ENCODE measurements around the gene MYBPHL. TPM values are rescaled to one million over a fixed set of nuclear protein-coding genes. Genes with fewer than 3 reads are reported as not detected.

MYBPHL gene
- total RNA-seq, 1 donor from 2014 or later: not detected

- no peak for DNase-seq (ENCODE audit: low read depth)
- no peak overlapping the region for H3K4me3 ChIP-seq (ENCODE audit: low read depth, low read length)
- TF ChIP-seq, protein P1, sequence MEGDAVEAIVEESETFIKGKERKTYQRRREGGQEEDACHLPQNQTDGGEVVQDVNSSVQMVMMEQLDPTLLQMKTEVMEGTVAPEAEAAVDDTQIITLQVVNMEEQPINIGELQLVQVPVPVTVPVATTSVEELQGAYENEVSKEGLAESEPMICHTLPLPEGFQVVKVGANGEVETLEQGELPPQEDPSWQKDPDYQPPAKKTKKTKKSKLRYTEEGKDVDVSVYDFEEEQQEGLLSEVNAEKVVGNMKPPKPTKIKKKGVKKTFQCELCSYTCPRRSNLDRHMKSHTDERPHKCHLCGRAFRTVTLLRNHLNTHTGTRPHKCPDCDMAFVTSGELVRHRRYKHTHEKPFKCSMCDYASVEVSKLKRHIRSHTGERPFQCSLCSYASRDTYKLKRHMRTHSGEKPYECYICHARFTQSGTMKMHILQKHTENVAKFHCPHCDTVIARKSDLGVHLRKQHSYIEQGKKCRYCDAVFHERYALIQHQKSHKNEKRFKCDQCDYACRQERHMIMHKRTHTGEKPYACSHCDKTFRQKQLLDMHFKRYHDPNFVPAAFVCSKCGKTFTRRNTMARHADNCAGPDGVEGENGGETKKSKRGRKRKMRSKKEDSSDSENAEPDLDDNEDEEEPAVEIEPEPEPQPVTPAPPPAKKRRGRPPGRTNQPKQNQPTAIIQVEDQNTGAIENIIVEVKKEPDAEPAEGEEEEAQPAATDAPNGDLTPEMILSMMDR (conservative IDR thresholded peaks at IDR 0.05; ENCODE audit: low read depth, low read length): no peak
Observed at GRCh38 chr1:109270623-109271317, 36.0 kb downstream of the MYBPHL start.

GRCh38 chr1:109269981-109270622 lies 36.7 kb downstream of the MYBPHL start:
- no peak overlapping the region for H3K4me3 ChIP-seq (ENCODE audit: low read depth, low read length)
- TF ChIP-seq, protein P1 (conservative IDR thresholded peaks at IDR 0.05; ENCODE audit: low read depth, low read length): no peak
- DNase-seq (ENCODE audit: low read depth): no peak

DNA sequence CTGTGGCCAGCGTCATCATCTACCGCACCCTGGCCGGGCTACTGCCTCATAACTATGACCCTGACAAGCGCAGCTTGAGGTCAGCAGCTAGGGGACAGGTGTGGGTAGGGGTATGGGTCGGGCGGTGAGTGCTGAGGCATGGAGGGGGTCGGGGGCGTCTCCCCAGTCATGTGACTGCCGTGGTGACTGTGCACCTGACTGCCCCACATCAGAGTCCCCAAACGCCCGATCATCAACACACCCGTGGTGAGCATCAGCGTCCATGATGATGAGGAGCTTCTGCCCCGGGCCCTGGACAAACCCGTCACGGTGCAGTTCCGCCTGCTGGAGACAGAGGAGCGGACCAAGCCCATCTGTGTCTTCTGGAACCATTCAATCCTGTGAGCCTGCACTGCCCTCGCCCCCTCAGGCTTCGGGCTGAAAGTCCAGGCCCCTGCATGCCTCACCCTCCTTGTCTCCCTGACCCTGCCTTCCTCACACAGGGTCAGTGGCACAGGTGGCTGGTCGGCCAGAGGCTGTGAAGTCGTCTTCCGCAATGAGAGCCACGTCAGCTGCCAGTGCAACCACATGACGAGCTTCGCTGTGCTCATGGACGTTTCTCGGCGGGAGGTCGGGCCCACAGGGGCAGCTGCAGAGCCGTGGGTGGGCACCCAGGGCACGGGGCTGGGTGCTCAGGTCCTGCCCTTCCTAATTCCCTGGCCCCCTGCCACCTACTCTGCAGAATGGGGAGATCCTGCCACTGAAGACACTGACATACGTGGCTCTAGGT lies 37.4 kb downstream of the MYBPHL start:
- no peak overlapping the region for H3K4me3 ChIP-seq (ENCODE audit: low read depth, low read length)
- TF ChIP-seq, protein P1 (conservative IDR thresholded peaks at IDR 0.05; ENCODE audit: low read depth, low read length): no peak
- no peak for DNase-seq (ENCODE audit: low read depth)

DNA sequence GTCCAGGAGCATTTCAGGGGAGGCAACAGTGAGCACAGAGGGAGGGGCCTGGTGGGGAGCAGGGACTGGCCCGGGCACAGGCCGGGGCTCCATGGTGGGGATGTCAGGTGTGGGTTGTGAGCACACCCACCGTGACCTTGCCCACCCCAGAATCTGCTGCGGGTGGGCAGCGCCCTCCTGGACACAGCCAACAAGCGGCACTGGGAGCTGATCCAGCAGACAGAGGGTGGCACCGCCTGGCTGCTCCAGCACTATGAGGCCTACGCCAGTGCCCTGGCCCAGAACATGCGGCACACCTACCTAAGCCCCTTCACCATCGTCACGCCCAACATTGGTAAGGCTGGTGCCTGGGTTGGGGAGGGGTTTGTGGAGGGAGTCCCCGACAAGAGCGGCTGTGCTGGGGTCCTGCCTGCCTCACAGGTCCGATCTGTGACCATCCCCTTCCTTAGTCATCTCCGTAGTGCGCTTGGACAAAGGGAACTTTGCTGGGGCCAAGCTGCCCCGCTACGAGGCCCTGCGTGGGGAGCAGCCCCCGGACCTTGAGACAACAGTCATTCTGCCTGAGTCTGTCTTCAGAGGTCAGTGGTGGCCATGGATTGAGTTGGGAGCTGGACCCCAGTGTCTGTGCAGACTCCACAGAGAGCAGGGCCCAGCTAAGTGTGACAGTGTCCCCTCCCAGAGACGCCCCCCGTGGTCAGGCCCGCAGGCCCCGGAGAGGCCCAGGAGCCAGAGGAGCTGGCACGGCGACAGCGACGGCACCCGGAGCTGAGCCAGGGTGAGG lies 38.2 kb downstream of the MYBPHL start:
- no peak for DNase-seq (ENCODE audit: low read depth)
- TF ChIP-seq, protein P1 (conservative IDR thresholded peaks at IDR 0.05; ENCODE audit: low read depth, low read length): no peak
- H3K4me3 ChIP-seq (ENCODE audit: low read depth, low read length): no peak overlapping the region

GRCh38 chr1:109267743-109268300 lies 39.0 kb downstream of the MYBPHL start:
- TF ChIP-seq, protein P1 (conservative IDR thresholded peaks at IDR 0.05; ENCODE audit: low read depth, low read length): no peak
- DNase-seq (ENCODE audit: low read depth): no peak
- no peak overlapping the region for H3K4me3 ChIP-seq (ENCODE audit: low read depth, low read length)

GRCh38 chr1:109266965-109267364 lies 39.8 kb downstream of the MYBPHL start:
- no peak for DNase-seq (ENCODE audit: low read depth)
- no peak overlapping the region for H3K4me3 ChIP-seq (ENCODE audit: low read depth, low read length)
- TF ChIP-seq, protein P1 (conservative IDR thresholded peaks at IDR 0.05; ENCODE audit: low read depth, low read length): no peak

Measured in epithelial cell of proximal tubule (primary cell).